ENCODE results near the gene AGBL3. TPM values are rescaled to one million over a fixed set of nuclear protein-coding genes. Genes with fewer than 3 reads are reported as not detected.
A peak's percentile ranks its signal among the peaks of the same experiment; 100 is the strongest.
"Not testable (repeated sequence)": the region's sequence is repeated elsewhere in the genome, so short reads cannot be mapped to it uniquely, and the experiment has no call there.

Gene AGBL3
- polyA plus RNA-seq, 3 donors from 2014 or later, result 0.43 to 1.2 TPM; not detected in 1

DNA sequence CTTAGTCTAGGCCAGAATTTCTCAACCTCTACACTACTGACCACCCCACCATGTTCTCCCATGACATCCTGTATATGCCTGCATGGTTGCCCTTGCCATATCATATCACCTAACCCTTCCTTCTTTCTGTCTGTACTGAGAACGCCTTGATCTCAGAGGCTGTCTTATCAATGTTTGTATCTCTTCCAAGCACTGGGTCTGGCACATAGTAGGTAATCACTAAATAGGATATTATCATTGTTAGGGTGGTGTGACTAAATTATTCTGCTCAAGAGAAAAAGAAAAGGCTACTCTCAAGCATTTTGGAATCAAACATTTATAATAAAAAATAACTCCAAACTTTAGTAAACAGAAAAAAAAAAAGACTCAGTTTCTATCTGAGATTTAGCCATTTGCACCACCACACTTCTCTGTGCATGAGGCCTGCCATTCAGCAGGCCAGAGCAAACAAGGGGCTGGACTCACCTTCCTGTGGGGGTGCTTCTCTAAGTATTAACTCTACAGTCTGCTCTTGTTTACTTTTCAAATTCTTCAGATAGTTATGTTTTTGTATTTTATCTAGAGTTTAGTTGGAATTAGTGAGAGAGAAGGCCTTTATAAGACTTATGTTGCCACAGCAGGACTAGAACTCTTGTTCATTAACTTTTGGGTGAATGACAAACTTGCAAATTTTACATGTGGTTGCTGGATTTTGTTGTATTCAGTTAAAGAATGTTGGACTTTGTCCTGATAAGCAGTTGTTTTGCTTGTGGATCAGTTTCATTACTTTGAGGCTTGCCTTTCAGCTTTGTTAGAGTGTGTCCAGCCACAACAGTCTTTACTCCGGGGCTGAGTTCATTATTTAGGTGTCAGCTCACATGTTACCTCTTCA is 5.4 kb downstream of the AGBL3 start:
- Mint-ChIP-seq H3K4me1 (peaks cover 10 to 17% of the 10 kb centered on the region in 2 donors), H3K4me3 (no peak overlapping the region), H3K27me3 (ENCODE audit: low read depth in 3 of 3) (peaks cover 0 to 2% (median 2%) of the 10 kb centered on the region in 3 donors), H3K36me3 (peaks cover 4 to 27% (median 6%) of the 10 kb centered on the region in 3 donors), H3K9me3 (no peaks in the 10 kb centered on the region), H3K27ac (peak overlapping the region in 1 of 6 donors; percentile 63)
- DNase-seq, result no peak

DNA sequence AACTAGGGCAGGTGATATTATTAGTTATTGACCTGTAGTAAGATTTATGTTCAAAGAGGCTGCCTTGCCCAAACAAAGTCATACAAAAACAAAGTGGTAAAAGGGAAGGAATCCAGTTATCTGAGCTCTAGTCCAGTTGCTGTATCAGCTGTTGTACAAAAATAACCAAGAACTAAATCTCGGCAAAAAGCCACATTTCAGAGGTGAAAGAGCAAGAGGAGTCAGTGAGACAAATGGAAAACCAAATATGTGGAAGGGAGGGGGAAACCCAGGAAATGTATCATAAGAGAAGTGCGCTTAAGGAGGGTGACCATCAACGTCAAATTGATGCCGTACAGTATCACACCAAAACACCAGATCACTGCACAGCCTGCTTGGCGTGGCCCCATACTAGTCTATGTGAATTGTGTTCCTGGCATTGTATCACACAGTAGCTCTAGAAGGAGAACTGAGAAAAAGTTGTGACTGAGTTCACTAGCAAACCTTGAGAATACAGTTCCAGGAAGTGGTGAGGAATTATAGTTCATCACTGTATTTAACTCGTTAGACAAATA is 6.4 kb downstream of the AGBL3 start:
- DNase-seq, result no peak
- peak overlapping the region in 3 of 6 donors; percentile 2 to 61 (median 8) for H3K27ac Mint-ChIP-seq
- no peak overlapping the region for H3K4me3 Mint-ChIP-seq
- H3K27me3 Mint-ChIP-seq (ENCODE audit: low read depth in 3 of 3), result peaks cover 0 to 2% (median 2%) of the 10 kb centered on the region in 3 donors
- H3K36me3 Mint-ChIP-seq, result peaks cover 4 to 28% (median 6%) of the 10 kb centered on the region in 3 donors
- peaks cover 3 to 7% of the 10 kb centered on the region in 2 donors for H3K4me1 Mint-ChIP-seq
- no peaks in the 10 kb centered on the region for H3K9me3 Mint-ChIP-seq

DNA sequence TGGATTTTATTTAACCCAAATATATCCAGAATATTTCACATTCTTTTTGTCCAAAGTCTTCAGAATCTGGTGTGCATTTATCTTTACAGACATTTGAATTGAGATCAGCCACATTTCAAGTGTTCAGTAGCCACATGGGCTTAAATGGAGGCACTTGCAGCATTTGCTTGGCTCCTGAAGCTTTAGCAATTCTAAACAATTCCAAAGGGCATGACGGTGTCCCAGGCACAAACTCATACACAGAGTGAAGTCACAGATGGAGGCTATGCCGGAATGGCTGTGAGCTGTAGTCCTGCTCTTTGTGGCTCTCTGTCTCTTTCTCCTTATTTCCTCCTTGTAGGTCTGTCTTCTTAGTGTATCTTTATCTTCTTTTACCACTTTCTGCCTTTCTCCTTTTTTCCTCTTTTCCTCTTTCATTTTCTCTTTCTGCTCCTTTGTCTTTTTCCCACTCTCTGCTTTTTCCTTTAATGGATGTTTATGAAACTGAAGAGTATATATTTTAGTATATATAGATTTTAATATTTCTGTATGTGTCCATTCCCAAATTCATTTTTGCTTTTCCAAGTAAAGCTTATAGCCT is 7.7 kb downstream of the AGBL3 start:
- H3K4me1 Mint-ChIP-seq, result no peaks in the 10 kb centered on the region
- peak overlapping the region in 1 of 6 donors; percentile 8 for H3K27ac Mint-ChIP-seq
- no peak for DNase-seq
- peaks cover 0 to 2% (median 2%) of the 10 kb centered on the region in 3 donors for H3K27me3 Mint-ChIP-seq (ENCODE audit: low read depth in 3 of 3)
- no peaks in the 10 kb centered on the region for H3K9me3 Mint-ChIP-seq
- H3K36me3 Mint-ChIP-seq, result peaks cover 7 to 31% (median 9%) of the 10 kb centered on the region in 3 donors
- no peak overlapping the region for H3K4me3 Mint-ChIP-seq

DNA sequence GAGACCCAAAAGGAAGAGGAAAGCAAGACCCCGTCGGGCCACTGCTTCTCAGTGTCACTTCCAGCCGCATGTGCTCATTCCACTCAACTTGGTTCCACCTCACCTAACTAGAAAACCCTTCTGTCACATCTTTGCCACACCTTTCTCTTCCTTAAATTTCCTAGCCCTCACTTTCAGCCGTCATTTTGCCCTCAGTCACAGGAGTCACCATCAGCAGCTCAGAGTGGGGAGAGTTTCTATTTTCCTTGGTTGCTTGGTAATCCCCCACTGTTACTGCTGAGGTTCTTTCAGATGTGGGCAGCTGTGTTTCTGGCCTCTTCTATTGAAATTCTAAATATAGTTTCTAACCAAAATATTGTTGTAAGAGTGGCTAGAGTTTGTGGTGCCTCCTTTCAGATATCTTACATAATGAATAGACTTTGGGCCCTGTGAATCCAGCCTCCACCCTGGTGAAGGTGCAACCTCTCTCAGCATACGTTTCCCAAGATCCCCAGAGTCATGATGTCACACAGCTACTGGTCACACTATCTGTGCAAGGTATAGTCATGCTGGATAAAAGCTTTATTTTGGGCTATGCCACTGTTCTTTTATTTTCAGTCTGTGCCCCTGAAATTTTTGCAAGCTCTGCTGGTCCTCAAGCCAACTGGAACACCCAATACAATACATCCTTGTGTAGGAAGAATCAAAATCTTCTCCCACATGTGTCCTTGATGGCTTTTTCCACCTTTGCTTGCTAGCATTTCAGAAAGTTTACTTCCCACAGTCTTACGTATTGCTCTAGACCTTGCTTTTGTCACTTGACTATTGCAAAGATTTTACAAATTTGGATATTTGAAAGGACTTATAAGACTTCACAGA is 9.2 kb downstream of the AGBL3 start:
- peaks cover 0 to 2% (median 2%) of the 10 kb centered on the region in 3 donors for H3K27me3 Mint-ChIP-seq (ENCODE audit: low read depth in 3 of 3)
- H3K36me3 Mint-ChIP-seq, result peaks cover 8 to 34% (median 8%) of the 10 kb centered on the region in 3 donors
- no peaks in the 10 kb centered on the region for H3K4me1 Mint-ChIP-seq
- no peak overlapping the region for H3K4me3 Mint-ChIP-seq
- DNase-seq, result no peak
- H3K27ac Mint-ChIP-seq, result peak overlapping the region in 2 of 6 donors; percentile 10 to 55
- H3K9me3 Mint-ChIP-seq, result no peaks in the 10 kb centered on the region

DNA sequence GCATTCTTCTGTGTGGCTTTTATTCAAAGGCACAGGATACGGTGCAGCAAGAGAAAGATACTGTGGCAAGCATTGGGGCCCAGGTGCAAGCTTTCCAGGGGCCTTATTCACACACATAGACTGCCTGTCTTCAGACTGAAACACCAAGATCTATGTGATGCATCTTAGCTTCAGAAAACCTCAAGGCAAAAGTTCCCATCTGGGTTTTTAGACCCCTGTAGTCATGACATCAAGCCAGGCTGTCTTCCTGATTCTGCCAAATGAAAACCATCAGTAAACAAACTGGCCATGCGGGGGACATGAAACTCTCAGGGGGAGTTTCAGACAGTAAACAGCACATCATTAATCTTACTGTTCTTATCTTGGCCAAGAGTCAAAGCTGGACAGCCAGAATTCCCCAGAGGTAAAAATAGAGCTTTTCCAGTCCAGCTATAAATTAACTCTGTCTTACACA is 9.8 kb downstream of the AGBL3 start:
- H3K4me1 Mint-ChIP-seq, result no peaks in the 10 kb centered on the region
- H3K27me3 Mint-ChIP-seq (ENCODE audit: low read depth in 3 of 3), result peaks cover 0 to 2% (median 2%) of the 10 kb centered on the region in 3 donors
- peaks cover 8 to 34% (median 8%) of the 10 kb centered on the region in 3 donors for H3K36me3 Mint-ChIP-seq
- no peaks in the 10 kb centered on the region for H3K9me3 Mint-ChIP-seq
- DNase-seq, result no peak
- no peak overlapping the region for H3K4me3 Mint-ChIP-seq
- no peak overlapping the region for H3K27ac Mint-ChIP-seq

DNA sequence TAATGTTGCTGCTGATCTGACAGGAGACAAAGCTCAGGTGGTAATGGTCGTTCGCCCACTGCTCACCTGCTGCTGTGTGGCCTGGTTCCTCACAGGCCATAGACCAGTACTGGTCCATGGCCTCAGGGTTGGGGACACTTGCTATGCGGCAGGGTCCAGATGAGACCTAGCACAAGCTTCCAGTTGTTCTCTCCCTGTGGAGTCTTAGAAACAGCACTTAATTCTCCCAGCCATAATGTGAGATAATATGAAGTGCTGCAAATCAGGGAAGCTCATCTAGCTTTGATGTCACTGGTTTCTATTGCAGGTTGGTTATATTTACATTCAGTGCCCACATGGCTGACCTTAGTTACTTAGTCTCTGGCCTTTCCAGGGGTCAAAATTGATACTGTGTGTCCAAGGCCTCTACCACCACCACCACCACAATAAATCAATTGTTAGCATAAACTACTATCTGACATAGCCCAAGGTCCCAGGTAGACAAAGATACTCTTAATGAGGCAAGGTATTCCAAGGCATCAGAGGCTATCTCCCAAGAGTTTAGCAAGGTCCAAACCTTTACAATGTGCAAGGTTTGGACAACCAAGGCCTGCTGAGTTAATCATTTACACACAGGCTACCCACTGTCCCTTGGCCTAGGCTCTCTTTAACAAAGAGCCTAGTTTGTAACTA is 11.0 kb downstream of the AGBL3 start:
- no peaks in the 10 kb centered on the region for H3K4me1 Mint-ChIP-seq
- H3K4me3 Mint-ChIP-seq, result no peak overlapping the region
- DNase-seq, result no peak
- no peaks in the 10 kb centered on the region for H3K9me3 Mint-ChIP-seq
- H3K27ac Mint-ChIP-seq, result no peak overlapping the region
- peaks cover 8 to 39% (median 8%) of the 10 kb centered on the region in 3 donors for H3K36me3 Mint-ChIP-seq
- H3K27me3 Mint-ChIP-seq (ENCODE audit: low read depth in 3 of 3), result peaks cover 0 to 2% (median 2%) of the 10 kb centered on the region in 3 donors

DNA sequence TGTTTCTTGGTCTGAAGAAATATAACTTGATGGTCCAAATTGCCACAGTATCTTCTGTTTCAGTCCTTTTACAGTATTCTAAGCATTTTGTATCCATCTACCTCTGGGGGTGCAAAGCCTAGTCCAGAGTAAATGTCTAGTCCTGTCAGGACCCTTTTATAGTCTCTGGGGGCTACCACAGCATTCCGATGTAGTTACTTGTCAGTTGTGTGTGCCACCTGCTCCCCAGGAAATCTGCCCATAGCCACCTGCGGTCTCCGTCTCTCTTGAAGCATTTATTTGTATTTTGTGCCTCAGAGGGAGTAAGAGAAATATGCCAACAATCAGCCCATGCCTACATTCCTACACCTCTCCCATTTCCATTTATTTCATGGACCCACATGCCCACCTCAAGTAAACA is 12.8 kb downstream of the AGBL3 start:
- H3K4me1 Mint-ChIP-seq, result no peaks in the 10 kb centered on the region
- DNase-seq, result no peak
- no peaks in the 10 kb centered on the region for H3K9me3 Mint-ChIP-seq
- H3K36me3 Mint-ChIP-seq, result peaks cover 4 to 37% (median 8%) of the 10 kb centered on the region in 3 donors
- no peak overlapping the region for H3K4me3 Mint-ChIP-seq
- no peak overlapping the region for H3K27ac Mint-ChIP-seq
- peaks cover 0 to under 1% (median 0%) of the 10 kb centered on the region in 3 donors for H3K27me3 Mint-ChIP-seq (ENCODE audit: low read depth in 3 of 3)

DNA sequence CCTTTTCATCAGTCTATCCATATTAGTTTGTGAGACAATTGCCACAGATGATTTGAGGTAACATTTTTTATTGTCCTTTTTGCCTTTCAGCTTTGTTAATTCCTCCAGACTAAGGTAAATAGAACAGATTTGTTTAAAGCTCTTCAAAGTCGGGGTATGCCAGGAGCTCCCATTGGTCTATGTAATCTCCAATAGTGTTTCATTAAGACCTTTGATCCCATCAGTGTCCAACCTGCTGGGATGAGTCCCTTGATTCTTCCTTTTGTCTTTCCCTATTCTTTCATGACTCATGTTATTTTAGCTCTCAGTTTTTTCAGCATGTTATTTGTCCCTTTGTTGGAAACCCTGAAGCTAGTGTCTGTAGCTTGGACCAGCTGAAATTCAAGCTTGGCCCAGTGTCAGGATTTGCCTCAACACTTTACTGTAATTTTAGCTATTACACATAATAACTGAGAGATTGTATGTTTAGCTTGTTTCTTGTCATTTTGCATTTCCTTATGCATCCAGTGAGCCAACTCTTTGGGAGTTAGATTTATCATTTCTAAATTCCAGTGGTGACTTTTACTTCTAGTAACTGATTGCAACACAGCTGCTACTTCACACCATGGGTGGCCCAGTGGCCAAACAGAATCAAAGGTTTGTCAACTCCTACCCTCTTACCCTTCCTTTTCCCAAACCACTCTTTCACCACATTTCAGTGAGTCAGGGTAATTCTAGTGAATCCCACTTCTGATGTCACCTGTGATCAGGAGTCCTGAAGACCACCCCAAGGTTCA is 15.3 kb downstream of the AGBL3 start:
- H3K4me3 Mint-ChIP-seq, result no peak overlapping the region

DNA sequence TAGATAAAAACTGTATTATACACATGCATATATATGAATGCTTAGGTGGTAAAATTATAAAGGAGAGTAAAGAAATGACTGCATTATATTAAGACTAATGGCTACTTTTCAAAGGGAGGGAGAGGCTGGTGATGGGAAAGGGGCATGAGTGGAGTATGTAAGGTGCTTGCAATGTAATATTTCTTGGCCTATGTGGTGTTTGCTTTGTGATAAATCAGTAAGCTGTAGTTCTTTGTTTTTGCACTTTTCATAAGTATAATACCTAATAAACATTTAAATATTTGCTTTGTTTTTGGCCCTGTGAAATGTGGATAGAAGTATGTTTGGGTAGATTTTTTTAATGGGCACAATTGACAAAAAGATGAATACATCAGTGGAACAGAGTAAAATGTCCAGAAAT is 25.9 kb downstream of the AGBL3 start:
- Mint-ChIP-seq H3K27ac (no peak overlapping the region), H3K36me3 (no peaks in the 10 kb centered on the region), H3K27me3 (ENCODE audit: low read depth in 3 of 3) (peaks cover 1 to 2% (median 1%) of the 10 kb centered on the region in 3 donors), H3K4me3 (no peak overlapping the region), H3K4me1 (no peaks in the 10 kb centered on the region), H3K9me3 (peaks cover 0 to 2% (median 0%) of the 10 kb centered on the region in 6 donors)
- no peak for DNase-seq

More for the DNA sequence above, 15.3 kb downstream of the AGBL3 start:
- H3K4me1 Mint-ChIP-seq, result no peaks in the 10 kb centered on the region
- peaks cover 4 to 17% (median 6%) of the 10 kb centered on the region in 3 donors for H3K36me3 Mint-ChIP-seq
- H3K27ac Mint-ChIP-seq, result no peak overlapping the region
- peaks cover 0 to 1% (median 0%) of the 10 kb centered on the region in 3 donors for H3K27me3 Mint-ChIP-seq (ENCODE audit: low read depth in 3 of 3)
- H3K9me3 Mint-ChIP-seq, result no peaks in the 10 kb centered on the region
- DNase-seq, result no peak

DNA sequence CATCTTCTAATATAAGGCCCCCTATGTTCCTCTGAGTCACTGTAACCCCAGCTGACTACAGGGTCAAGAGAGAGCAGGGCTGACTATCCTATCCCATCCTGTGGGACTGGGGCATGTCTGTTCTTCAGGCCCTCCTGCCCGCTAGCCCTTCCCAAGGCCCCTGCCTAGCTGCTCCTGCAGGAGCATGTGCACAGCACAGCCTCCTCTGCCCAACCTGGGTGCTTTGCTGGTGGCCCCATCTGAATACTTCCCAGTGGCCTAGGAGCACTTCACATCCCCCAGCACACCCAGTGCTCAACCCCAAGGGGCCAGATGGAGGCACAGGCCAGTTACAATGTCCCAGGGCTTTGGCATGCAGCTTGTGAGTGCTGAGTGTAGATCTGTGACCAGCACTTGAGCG is 37.3 kb downstream of the AGBL3 start:
- DNase-seq, result no peak
- peaks cover 3 to 6% (median 4%) of the 10 kb centered on the region in 3 donors for H3K27me3 Mint-ChIP-seq (ENCODE audit: low read depth in 3 of 3)
- H3K27ac Mint-ChIP-seq, result no peak overlapping the region

DNA sequence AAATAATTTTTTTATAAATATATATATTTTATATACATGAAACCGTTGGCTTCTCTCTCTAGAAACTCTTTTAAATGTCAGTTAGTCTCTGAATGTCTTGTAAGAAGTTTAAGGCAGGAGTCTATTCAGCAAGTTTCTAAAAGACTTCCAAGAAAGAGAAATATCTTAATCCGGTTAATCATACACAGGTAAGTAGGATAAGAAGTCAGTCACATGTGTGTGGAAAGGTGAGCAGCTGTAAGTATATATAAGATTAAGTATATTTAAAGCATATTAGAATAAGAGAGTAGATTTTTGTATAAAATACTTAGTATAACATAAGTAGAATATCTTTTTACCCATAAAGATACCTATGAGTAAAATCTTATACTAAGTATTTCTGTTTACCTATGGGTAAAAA is 48.9 kb downstream of the AGBL3 start:
- H3K4me1 Mint-ChIP-seq, result no peaks in the 10 kb centered on the region
- H3K4me3 Mint-ChIP-seq, result no peak overlapping the region
- no peak for DNase-seq
- peaks cover 0 to 2% (median 0%) of the 10 kb centered on the region in 6 donors for H3K9me3 Mint-ChIP-seq
- H3K36me3 Mint-ChIP-seq, result no peaks in the 10 kb centered on the region
- H3K27me3 Mint-ChIP-seq (ENCODE audit: low read depth in 3 of 3), result peaks cover 0 to 6% (median 0%) of the 10 kb centered on the region in 3 donors
- no peak overlapping the region for H3K27ac Mint-ChIP-seq

More for the DNA sequence above, 37.3 kb downstream of the AGBL3 start:
- Mint-ChIP-seq H3K4me3 (no peak overlapping the region), H3K4me1 (no peaks in the 10 kb centered on the region), H3K36me3 (peaks cover 0 to 7% (median 3%) of the 10 kb centered on the region in 3 donors), H3K9me3 (peaks cover 0 to 13% (median 0%) of the 10 kb centered on the region in 6 donors)

DNA sequence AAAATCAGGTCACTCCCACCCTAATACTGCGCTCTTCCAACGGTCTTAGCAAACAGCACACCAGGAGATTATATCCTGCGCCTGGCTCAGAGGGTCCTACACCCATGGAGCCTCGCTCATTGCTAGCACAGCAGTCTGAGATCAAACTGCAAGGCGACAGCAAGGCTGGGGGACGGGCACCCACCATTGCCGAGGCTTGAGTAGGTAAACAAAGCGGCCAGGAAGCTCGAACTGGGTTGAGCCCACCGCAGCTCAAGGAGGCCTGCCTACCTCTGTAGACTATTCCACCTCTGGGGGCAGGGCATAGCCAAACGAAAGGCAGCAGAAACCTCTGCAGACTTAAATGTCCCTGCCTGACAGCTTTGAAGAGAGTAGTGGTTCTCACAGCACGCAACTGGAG is 80.7 kb downstream of the AGBL3 start:
- H3K4me1 Mint-ChIP-seq, result not testable (repeated sequence)

More for the DNA sequence above, 80.7 kb downstream of the AGBL3 start:
- not testable (repeated sequence) for H3K27me3 Mint-ChIP-seq (ENCODE audit: low read depth in 3 of 3); DNase-seq; H3K27ac Mint-ChIP-seq; H3K4me3 Mint-ChIP-seq
- Mint-ChIP-seq H3K9me3 (peaks cover 11 to 35% (median 21%) of the 10 kb centered on the region in 6 donors), H3K36me3 (peaks cover 0 to 11% (median 4%) of the 10 kb centered on the region in 3 donors)
